DLD1 (cell line): ENCODE measurements around the gene TEX12.
"Not testable (repeated sequence)": the region's sequence is repeated elsewhere in the genome, so short reads cannot be mapped to it uniquely, and the experiment has no call there.

Experiments used
- in situ Hi-C: cut with HindIII; loops from 2 replicates; pipeline ENCODE4 v1.10.0; 2017; ENCODE audit warnings: low sequenced_read_pairs

The TEX12 gene

GRCh38 chr11:112167145-112167544 is at the start of gene TEX12:
TSS of gene TEX12 (plus strand) at chr11:112167372. CDS start at chr11:112169269, 1,897 bp downstream.
- in situ Hi-C loops = no loop called here

GRCh38 chr11:112118176-112118575 is 49.0 kb upstream of the TEX12 start:
- in situ Hi-C loops = no loop called here

- in situ Hi-C loops = no loop called here
These were observed 45.1 kb upstream of the TEX12 start for GRCh38 chr11:112121981-112122615.

- in situ Hi-C loops = no loop called here
These were observed 44.0 kb upstream of the TEX12 start for GRCh38 chr11:112123129-112123528.

DNA sequence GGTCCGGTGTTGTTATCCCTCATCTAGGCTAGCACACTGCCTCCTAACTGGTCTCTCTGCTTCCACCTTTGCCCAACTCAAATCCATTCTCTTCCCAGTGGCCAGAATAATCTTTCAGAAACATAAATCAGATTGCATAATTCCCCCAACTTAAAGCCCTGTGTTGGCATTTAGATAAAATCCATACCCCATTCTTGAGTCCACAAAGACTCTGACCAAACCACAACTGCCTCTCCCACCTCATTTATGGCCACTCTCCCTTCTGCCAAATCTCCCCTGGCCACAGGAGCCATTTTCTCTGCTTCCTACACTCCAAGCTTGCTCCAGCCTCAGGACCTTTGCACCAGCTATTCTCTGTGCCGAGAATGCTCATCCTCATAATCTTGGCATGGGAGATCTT is 40.1 kb upstream of the TEX12 start:
- in situ Hi-C loops = no loop called here

GRCh38 chr11:112128483-112129121 is 38.6 kb upstream of the TEX12 start:
- in situ Hi-C loops = no loop called here

GRCh38 chr11:112129656-112130055 is 37.5 kb upstream of the TEX12 start:
- in situ Hi-C loops = no loop called here

DNA sequence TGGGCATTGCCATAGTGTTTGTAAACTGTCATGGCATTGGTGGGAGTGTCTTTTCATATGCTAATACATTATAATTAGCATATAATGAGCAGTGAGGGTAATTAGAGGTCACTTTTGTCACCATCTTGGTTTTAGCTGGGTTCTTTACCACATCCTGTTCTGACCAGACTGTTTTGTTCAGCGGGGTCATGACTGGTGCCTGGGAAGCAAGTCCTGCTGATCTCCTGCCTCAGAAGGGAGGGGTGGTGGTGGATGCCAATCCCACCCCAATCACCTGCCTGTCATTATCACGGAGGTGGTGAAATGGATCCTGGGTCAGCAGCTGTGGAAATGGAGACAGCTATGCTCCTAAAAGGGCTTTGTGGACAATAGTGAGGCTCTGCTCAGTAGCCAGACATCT is 34.4 kb upstream of the TEX12 start:
- in situ Hi-C loops = no loop called here

GRCh38 chr11:112134473-112134872 is 32.7 kb upstream of the TEX12 start:
- in situ Hi-C loops = no loop called here

DNA sequence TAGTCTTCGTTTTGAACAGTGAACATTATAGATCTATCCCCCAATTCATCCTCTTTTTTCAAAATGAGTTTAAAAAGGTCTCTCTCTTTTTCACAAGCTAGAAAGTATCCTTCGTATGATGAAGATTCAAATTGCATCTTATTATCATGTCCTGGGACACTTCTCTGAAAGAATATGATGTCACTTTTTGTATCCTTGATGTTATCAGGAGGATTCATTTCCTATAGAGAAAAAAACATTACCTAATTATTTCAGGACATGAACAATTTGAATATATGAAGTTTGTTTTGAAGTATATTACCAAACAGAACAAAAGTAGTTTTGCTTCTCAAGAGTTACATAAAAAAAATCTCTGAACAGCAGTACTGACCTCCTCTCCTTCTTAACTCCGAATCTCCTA is 23.6 kb upstream of the TEX12 start:
- in situ Hi-C loops = no loop called here

- in situ Hi-C loops = no loop called here
These were observed 16.7 kb upstream of the TEX12 start for GRCh38 chr11:112150517-112150916.

- in situ Hi-C loops = no loop called here
These were observed 10.8 kb upstream of the TEX12 start for GRCh38 chr11:112156153-112156955.

GRCh38 chr11:112156956-112157766 is 10.0 kb upstream of the TEX12 start:
- in situ Hi-C loops = no loop called here

DNA sequence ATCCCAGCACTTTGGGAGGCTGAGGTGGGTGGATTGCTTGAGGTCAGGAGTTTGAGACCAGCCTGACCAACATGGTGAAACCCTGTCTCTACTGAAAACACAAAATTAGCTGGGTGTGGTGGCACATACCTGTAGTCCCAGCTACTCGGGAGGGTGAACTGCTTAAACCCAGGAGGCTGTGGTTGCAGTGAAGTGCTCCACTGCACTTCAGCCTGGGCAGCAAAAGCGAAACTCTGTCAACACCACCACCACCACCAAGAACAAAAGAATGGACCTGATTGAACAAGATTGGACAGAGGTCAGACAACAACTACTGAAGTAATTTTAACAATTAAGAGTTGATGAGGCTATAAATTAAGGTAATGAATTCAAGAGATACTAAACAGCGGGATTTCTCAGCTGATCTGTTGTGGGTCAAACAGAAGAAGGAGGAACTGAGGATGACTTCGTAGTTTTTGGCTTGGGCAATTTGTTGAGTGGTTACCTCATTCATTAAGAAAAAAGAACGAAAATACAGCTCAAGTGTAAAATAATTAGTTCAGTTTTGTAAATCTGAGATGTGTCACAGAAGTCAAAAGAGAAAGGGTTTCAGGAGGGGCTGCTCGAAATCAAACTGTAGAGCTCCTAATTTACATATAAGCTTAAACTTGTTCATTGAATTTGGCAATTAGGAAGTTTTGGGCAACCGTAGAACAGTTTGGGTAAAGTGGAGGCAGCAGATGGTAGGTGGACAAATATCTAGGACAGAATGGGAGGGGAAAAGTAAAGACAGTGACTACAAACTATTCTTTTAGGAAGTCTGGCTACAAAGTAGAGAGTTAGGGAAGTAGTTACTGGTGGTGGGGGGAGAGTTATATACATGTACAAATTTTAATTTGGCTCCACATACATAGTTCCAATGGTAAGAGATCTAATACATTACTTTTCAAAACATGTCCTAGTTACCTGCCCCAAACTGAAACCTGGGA is 7.8 kb upstream of the TEX12 start:
- in situ Hi-C loops = no loop called here

- in situ Hi-C loops = no loop called here
These were observed 6.9 kb upstream of the TEX12 start for GRCh38 chr11:112160091-112160848.

DNA sequence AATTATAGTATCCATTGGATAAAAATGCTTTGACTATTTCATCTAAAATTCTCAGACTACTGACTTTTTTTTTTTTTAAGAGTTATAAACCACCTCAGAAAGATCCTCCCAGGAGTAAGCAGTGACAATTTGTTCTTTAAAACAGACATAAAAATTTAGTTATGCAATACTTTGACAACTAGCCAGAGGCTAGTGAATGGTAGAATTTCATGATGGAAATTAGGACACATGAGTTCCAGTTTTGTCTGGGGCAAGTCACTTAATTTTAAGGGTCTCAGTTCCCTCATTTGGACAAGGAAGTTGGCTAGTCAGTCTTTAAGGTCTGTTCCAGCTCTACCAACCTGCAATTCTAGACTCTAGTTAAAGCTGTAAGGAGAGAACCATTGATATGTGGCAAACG is 6.2 kb upstream of the TEX12 start:
- in situ Hi-C loops = no loop called here

DNA sequence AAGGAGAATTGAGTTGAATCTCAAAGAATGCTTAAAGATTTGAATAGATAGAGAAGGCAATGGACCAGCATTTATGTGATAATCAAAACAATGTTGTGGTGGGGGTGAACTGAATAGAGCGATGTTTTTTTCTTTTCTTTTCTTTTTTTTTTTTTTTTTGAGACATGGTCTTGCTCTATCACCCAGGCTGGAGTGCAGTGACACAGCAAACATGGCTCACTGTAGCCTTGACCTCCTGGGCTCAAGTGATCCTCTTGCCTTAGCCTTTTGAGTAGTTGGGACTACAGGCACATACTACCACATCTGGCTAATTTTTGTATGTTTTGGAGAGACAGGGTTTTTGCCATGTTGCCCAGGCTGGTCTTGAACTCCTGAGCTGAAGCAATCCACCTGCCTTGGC is 5.0 kb upstream of the TEX12 start:
- in situ Hi-C loops = not testable (repeated sequence)

DNA sequence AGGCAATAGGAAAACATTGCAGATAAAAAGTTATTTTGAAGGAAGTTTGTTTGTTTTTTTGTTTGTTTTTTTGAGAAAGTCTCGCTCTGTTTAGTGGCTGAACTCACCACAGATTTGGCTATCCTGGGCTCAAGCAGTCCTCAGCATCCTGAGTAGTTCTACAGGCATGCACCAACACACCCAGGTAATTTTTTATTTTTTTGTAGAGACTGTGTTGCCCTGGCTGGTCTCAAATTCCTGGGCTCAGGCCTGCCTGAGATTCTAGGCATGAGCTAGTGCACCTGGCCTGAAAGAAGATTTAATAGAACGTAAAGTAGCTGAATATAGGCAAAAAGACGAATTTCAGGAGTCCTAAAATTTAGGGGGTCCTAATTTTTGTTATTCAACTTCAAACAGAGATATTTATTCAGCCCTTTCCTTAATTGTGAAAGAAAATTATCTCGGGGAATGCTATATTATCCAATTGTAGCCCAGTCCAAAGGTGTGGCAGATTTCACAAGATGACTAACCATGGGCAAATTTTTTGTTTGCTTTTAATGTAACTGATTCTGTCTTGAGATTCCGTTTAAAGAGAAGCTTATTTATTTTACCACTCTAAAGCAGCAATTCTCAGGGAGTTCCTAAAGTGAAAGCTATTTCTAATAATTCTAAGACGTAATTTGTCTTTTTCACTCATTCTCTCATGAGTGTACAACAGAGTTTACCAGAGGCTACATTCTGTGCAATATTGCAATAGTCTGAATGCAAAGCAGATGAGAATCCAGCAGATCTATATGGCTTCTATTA is 4.2 kb upstream of the TEX12 start:
- in situ Hi-C loops = no loop called here
